Osteocyte (in vitro differentiated cells): ENCODE measurements around the gene LRRC14B. TPM values are rescaled to one million over a fixed set of nuclear protein-coding genes. Genes with fewer than 3 reads are reported as not detected.

ENCODE experiments used
- DNase-seq: peaks from one replicate; pipeline ENCODE4 v3.0.0; 2021; ENCODE audit warnings: mixed read lengths; ENCODE audit not compliant: unreplicated experiment; ENCODE audit errors: extremely low spot score
- H3K27ac Mint-ChIP-seq: one replicate; pipeline ENCODE4 v1.8.0; 2021; ENCODE audit warnings: mild to moderate bottlenecking, mixed read lengths; ENCODE audit not compliant: unreplicated experiment
- H3K27me3 Mint-ChIP-seq: one replicate; pipeline ENCODE4 v1.8.0; 2021; ENCODE audit warnings: mixed read lengths; ENCODE audit not compliant: unreplicated experiment
- H3K36me3 Mint-ChIP-seq: one replicate; pipeline ENCODE4 v1.8.0; 2021; ENCODE audit warnings: mixed read lengths; ENCODE audit not compliant: unreplicated experiment
- H3K4me1 Mint-ChIP-seq: one replicate; pipeline ENCODE4 v1.8.0; 2021; ENCODE audit warnings: mixed read lengths; ENCODE audit not compliant: unreplicated experiment
- H3K4me3 Mint-ChIP-seq: one replicate; pipeline ENCODE4 v1.8.0; 2021; ENCODE audit warnings: mild to moderate bottlenecking, moderate library complexity, mixed read lengths; ENCODE audit not compliant: unreplicated experiment
- H3K9me3 Mint-ChIP-seq: one replicate; pipeline ENCODE4 v1.8.0; 2021; ENCODE audit warnings: mixed read lengths; ENCODE audit not compliant: unreplicated experiment
- CTCF ChIP-seq: fragments of 200-600 bp; sonication (generic); IDR thresholded peaks from 2 replicates; pipeline ENCODE4 v1.5.0; 2021; ENCODE audit warnings: antibody characterized with exemption, mild to moderate bottlenecking, moderate library complexity
- total RNA-seq: library from RNA; stranded (reverse); gene quantifications from 2 replicates; pipeline ENCODE4 v1.2.1, GENCODE V29; 2021

The LRRC14B gene
- total RNA-seq, 1 donor from 2014 or later, result not detected

- no peak for DNase-seq
- H3K36me3 Mint-ChIP-seq, result no peaks in the 10 kb centered on the region
Observed at GRCh38 chr5:181160-181559, 10.1 kb upstream of the LRRC14B start.

GRCh38 chr5:181566-181965, 9.7 kb upstream of the LRRC14B start:
- DNase-seq, result no peak

More at GRCh38 chr5:181160-181559, 10.1 kb upstream of the LRRC14B start:
- Mint-ChIP-seq H3K4me1 (peaks cover 15% of the 10 kb centered on the region), H3K9me3 (no peaks in the 10 kb centered on the region), H3K27me3 (peaks cover 17% of the 10 kb centered on the region), H3K27ac (no peak overlapping the region), H3K4me3 (no peak overlapping the region)
- no peak for TF ChIP-seq CTCF

GRCh38 chr5:182126-182525, 9.2 kb upstream of the LRRC14B start:
- no peak overlapping the region for H3K27ac Mint-ChIP-seq
- H3K9me3 Mint-ChIP-seq, result no peaks in the 10 kb centered on the region
- H3K27me3 Mint-ChIP-seq, result peaks cover 17% of the 10 kb centered on the region
- TF ChIP-seq CTCF, result no peak
- H3K36me3 Mint-ChIP-seq, result no peaks in the 10 kb centered on the region
- no peak for DNase-seq
- no peak overlapping the region for H3K4me3 Mint-ChIP-seq
- peaks cover 15% of the 10 kb centered on the region for H3K4me1 Mint-ChIP-seq

More at GRCh38 chr5:181566-181965, 9.7 kb upstream of the LRRC14B start:
- H3K27ac Mint-ChIP-seq, result no peak overlapping the region
- no peak overlapping the region for H3K4me3 Mint-ChIP-seq
- H3K27me3 Mint-ChIP-seq, result peaks cover 17% of the 10 kb centered on the region
- H3K4me1 Mint-ChIP-seq, result peaks cover 15% of the 10 kb centered on the region
- no peaks in the 10 kb centered on the region for H3K9me3 Mint-ChIP-seq
- H3K36me3 Mint-ChIP-seq, result no peaks in the 10 kb centered on the region
- TF ChIP-seq CTCF, result no peak

GRCh38 chr5:184471-184870, 6.8 kb upstream of the LRRC14B start:
- no peaks in the 10 kb centered on the region for H3K9me3 Mint-ChIP-seq
- DNase-seq, result no peak
- no peak for TF ChIP-seq CTCF
- H3K4me1 Mint-ChIP-seq, result peaks cover 22% of the 10 kb centered on the region
- no peak overlapping the region for H3K4me3 Mint-ChIP-seq
- H3K36me3 Mint-ChIP-seq, result no peaks in the 10 kb centered on the region
- H3K27me3 Mint-ChIP-seq, result peaks cover 7% of the 10 kb centered on the region
- no peak overlapping the region for H3K27ac Mint-ChIP-seq

GRCh38 chr5:185095-186070, 5.9 kb upstream of the LRRC14B start:
- TF ChIP-seq CTCF, result no peak
- Mint-ChIP-seq H3K27ac (no peak overlapping the region), H3K9me3 (no peaks in the 10 kb centered on the region), H3K27me3 (no peaks in the 10 kb centered on the region), H3K36me3 (no peaks in the 10 kb centered on the region), H3K4me1 (peaks cover 20% of the 10 kb centered on the region), H3K4me3 (no peak overlapping the region)
- DNase-seq, result no peak
